Mammary epithelial cell (primary cell): ENCODE data around the gene IL31.

ENCODE experiments used
- CTCF ChIP-seq, 2 donors: IDR thresholded peaks in 1 of 2; conservative IDR thresholded peaks in 1 of 2; 2 replicates each; pipeline ENCODE4 v1.5.1; 2011 to 2012; ENCODE audit warnings: inconsistent platforms in 2 of 2, low read length in 2 of 2, mild to moderate bottlenecking in 2 of 2, control low read depth in 1 of 2, low read depth in 1 of 2; ENCODE audit not compliant: insufficient read depth in 1 of 2; ENCODE audit errors: extremely low read depth in 1 of 2
- EZH2 ChIP-seq: IDR thresholded peaks from 2 replicates; pipeline ENCODE4 v1.6.1; 2012; ENCODE audit warnings: low read length, inconsistent platforms, borderline replicate concordance

GRCh38 chr12:122155705-122156104, 18.3 kb downstream of the IL31 start:
- no peak for TF ChIP-seq CTCF (conservative IDR thresholded peaks at IDR 0.05 in 1 of 2, IDR thresholded peaks at IDR 0.05 in 1 of 2; ENCODE audit: extremely low read depth in 1 of 2, insufficient read depth in 1 of 2, low read depth in 1 of 2, low read length in 2 of 2)
- TF ChIP-seq EZH2, result no peak
